ENCODE results near the gene ZNF319.

ZNF319 gene

DNA sequence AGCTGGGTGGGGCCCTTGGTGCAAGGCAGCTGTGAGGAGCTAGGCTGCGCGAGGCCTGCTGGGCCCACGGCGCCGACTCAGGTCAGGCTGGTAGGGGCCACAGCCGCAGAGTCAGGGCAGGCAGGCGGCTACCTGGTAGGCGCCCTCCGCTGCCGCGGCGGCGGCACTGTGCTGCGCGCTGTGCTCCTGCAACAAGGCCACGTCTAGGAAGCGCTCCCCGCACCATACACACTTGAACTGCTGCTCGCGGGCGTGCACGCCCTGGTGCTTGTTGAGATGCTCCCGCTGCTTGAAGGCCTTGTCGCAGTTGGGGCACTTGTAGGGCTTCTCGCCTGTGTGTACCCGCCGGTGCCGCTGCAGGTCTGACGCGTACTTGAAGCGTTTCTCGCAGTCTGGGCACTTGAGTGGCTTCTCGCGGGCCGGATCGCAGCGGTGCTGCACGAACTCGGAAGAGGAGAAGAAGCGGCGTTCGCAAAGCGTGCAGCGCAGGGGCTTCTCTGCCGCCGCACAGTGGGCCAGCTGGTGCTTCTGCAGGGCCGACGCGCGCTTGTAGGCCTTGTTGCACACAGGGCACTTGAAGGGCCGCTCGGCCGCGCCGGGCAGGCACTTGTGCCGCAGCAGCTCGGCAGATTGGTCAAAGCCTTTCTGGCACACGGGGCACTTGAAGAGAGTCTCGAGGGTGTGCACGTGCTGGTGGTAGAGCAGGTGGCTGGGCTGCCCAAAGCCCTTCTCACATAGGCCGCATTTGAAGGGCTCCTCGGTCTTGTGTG lies 3.9 kb downstream of the ZNF319 start:
- H3K4me3 ChIP-seq (replicated peaks; ENCODE audit: low read depth, low read length), result no peak overlapping the region
- DNase-seq (ENCODE audit: low read depth), result no peak
- TF ChIP-seq, protein P1, sequence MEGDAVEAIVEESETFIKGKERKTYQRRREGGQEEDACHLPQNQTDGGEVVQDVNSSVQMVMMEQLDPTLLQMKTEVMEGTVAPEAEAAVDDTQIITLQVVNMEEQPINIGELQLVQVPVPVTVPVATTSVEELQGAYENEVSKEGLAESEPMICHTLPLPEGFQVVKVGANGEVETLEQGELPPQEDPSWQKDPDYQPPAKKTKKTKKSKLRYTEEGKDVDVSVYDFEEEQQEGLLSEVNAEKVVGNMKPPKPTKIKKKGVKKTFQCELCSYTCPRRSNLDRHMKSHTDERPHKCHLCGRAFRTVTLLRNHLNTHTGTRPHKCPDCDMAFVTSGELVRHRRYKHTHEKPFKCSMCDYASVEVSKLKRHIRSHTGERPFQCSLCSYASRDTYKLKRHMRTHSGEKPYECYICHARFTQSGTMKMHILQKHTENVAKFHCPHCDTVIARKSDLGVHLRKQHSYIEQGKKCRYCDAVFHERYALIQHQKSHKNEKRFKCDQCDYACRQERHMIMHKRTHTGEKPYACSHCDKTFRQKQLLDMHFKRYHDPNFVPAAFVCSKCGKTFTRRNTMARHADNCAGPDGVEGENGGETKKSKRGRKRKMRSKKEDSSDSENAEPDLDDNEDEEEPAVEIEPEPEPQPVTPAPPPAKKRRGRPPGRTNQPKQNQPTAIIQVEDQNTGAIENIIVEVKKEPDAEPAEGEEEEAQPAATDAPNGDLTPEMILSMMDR (IDR thresholded peaks at IDR 0.05; ENCODE audit: low read length, missing control alignments), result no peak

- no peak for DNase-seq (ENCODE audit: low read depth)
- no peak overlapping the region for H3K4me3 ChIP-seq (replicated peaks; ENCODE audit: low read depth, low read length)
- TF ChIP-seq, protein P1 (IDR thresholded peaks at IDR 0.05; ENCODE audit: low read length, missing control alignments), result no peak
Measured at GRCh38 chr16:57995721-57996405, 4.6 kb downstream of the ZNF319 start.

GRCh38 chr16:57994778-57995177 lies 5.7 kb downstream of the ZNF319 start:
- TF ChIP-seq, protein P1 (IDR thresholded peaks at IDR 0.05; ENCODE audit: low read length, missing control alignments), result peak; percentile 44
- peak; percentile 50 for DNase-seq (ENCODE audit: low read depth)
- no peak overlapping the region for H3K4me3 ChIP-seq (replicated peaks; ENCODE audit: low read depth, low read length)

DNA sequence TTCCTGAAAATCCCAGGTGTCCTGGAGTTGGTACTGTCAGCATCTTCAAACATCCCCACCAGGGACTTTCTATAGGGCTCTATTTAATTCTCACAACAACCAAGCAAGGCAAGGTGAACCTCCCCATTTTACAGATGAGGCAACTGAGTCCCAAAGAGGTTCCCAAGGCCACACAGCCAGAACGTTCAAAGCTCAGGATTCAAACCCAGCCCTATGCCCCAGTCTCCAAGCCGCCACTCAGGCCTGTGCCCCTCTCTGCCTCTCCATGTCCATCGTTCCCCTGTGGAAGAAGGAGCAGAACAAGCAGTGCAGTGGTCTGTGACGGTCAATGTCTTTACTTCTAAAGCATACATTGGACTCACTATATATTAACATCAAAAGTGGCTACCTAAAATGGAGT lies 6.1 kb downstream of the ZNF319 start:
- H3K4me3 ChIP-seq (replicated peaks; ENCODE audit: low read depth, low read length), result no peak overlapping the region
- no peak for DNase-seq (ENCODE audit: low read depth)
- TF ChIP-seq, protein P1 (IDR thresholded peaks at IDR 0.05; ENCODE audit: low read length, missing control alignments), result no peak

DNA sequence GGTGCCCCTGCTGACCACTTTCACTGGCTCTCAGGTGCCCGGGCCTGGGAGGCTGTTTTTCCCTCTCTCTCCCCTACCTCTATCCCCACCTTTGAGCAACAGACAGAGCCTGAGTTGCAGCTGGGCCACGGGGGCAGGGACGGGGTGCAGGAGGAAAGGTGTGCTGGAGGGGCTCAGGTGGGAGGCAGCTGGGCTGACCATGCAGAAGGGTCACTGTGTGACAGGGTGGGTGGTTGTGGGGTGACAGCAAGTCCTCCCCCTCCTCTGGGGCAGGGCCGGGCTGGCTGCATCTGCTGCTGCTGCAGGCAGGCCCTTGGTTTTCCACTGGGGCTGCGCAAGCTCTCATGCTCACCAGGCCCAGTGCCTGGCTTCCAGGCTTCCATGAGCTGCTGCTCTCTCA lies 6.6 kb downstream of the ZNF319 start:
- DNase-seq (ENCODE audit: low read depth), result no peak
- TF ChIP-seq, protein P1 (IDR thresholded peaks at IDR 0.05; ENCODE audit: low read length, missing control alignments), result no peak
- H3K4me3 ChIP-seq (replicated peaks; ENCODE audit: low read depth, low read length), result no peak overlapping the region

GRCh38 chr16:57993438-57993837 lies 7.0 kb downstream of the ZNF319 start:
- TF ChIP-seq, protein P1 (IDR thresholded peaks at IDR 0.05; ENCODE audit: low read length, missing control alignments), result no peak
- DNase-seq (ENCODE audit: low read depth), result no peak
- H3K4me3 ChIP-seq (replicated peaks; ENCODE audit: low read depth, low read length), result no peak overlapping the region
